ENCODE results near the gene TLE4.
"Not testable (repeated sequence)": the region's sequence is repeated elsewhere in the genome, so short reads cannot be mapped to it uniquely, and the experiment has no call there.

TLE4 gene

DNA sequence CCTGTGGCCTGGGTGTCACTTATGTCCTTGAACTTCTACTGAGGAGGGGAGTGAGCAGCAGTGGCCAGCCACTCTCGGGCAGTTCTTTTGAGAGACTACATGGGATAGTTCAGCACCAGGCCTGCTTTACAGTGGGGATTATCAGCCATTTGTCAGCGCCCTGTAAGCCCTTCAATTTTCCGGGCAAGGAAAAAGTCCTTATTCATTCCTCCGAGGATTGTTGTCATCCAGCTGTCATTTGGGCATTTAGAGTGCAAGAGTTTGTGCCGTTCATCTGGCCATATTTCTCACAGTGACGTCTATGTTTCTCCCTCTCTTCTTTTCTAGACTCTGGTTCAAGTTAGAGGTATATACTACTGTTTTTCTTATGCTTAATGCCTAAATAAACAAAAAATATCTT, 172.8 kb downstream of the TLE4 start:
- no peak for DNase-seq

DNA sequence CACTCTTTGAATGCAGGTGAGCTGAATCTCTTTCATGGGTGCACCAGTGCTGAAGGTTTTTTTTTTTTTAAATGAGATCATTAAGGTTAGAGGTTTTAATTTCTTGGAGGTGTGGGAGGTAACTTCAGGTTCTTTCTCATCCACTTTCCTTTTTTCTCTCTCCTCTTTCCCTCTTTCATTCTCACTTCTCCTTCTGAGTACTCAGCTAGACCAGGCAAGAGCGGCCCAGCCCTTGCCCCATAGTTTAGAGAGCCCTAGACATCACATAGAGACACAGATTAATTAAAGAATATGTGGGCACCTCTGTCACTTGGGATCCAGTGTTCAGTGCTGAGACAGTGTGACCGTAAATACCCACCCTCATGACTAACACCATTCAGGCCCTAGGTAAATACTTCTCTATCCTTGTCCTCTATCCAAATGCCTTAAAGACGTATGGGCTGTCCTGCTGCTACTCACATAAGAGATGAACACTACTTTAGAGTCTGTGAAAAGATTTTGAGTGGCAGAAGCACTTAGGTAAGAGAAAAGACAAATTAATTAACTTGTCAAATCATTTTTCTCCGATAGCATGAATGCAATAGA, 174.1 kb downstream of the TLE4 start:
- DNase-seq: no peak

DNA sequence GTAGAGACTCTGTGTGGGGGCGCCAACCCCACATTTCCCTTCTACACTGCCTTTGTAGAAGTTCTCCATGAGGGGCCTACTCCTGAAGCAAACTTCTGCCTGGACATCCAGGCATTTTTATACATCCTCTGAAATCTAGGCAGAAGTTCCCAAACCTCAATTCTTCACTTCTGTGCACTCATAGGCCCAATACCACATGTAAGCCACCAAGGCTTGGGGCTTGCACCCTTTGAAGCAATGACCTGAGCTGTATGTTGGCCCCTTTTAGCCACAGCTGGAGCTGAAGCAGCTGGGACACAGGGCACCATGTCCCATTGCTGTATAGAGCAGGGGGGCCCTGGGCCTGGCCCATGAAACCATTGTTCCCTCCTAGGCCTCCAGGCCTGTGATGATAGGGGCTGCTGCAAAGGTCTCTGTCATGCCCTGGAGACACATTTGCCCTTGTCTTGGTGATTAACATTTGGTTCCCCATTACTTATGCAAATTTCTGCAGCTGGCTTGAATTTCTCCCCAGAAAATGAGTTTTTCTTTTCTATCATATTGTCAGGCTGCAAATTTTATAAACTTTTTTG, 180.2 kb downstream of the TLE4 start:
- not testable (repeated sequence) for DNase-seq

DNA sequence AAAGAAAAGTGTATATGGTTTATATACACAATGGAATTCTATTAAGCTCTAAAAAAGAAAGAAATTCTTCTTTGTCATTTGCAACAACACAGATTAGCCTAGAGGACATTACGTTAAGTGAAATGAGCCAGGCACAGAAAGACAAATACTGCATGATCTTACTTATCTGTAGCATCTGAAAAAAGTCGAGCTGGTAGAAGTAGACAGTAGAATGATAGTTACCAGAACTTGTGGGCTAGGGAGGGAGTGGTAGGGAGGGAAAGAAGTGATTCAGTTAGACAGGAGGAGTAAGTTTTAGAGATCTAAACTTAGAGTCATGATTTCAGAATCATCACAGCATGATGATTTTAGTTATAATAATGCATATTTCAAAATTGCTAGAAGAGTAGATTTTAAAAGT, 184.6 kb downstream of the TLE4 start:
- no peak for DNase-seq

DNA sequence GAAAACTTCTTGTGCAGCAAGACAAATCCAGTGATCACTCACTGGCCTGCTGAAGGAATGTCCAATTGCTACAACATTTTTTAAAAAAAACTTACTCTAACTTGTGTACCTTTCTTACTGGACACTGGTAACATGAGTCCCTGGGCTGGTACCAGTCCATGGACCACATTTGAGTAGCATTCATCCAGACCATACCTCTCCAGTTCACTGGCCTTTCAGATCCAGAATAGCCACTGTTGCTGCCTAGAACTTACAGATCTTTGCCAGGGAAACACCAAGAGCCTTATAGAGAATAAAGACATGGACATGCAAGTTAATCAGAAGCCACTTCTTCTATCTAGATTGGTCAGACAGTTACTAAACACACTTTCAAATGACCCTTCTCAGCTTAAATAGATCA, 185.3 kb downstream of the TLE4 start:
- DNase-seq: no peak

DNA sequence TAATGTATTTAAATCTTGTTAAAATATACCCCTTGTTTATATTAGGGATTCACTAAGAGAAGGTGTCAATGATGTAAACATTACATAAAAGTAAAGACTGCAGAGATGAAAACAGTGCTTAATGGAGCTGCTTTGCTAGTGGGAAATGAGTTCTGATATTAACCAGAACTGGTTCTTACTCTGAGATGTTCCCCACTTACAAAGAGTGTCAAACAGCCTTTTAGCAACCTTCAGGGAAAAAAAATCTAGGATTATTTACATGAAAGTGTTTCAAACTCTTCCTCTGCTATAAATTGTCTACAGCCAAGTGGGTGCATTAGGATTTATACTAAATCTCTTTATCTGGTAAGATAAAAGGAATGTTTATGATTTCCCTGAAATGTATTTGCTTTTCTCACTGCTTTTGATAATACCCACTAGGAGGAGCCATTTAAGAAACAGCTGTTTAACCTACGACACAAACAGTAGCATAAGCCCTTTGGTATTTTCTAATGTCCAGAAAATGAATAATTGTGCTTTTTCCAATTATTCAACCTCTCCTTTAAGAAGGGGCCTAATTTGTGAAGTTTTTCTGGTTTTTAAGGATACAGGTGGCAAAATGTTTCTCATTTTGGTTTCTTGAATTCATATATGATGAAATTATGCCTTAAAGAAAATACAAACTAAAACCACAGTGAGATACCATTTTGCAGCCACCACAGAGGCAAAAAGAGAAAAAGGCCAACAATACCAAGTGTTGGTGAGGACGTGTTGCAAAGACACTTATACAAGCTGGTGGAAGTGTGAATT, 186.3 kb downstream of the TLE4 start:
- DNase-seq: peak in 2 of 4 experiments; percentile 25 to 55

DNA sequence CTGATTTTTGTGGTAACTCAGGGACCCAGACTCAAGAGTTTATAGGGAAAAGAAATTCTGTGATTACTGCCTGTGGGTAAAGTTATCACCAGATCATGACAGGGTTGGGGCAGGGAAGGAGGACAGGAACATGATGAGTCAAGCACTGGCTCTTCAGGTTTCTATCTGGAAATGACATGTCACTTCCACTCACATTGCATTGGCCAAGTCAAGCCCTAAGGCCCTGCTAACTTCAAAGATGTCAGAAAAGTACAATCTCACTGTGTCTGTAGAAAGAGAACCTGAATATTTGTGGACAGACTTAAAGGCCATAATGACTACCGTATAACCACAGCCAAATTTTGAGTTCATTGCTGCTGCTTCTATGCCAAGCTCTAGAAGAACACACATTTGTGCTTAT, 187.7 kb downstream of the TLE4 start:
- DNase-seq: peak in 2 of 4 experiments; percentile 3 to 5

DNA sequence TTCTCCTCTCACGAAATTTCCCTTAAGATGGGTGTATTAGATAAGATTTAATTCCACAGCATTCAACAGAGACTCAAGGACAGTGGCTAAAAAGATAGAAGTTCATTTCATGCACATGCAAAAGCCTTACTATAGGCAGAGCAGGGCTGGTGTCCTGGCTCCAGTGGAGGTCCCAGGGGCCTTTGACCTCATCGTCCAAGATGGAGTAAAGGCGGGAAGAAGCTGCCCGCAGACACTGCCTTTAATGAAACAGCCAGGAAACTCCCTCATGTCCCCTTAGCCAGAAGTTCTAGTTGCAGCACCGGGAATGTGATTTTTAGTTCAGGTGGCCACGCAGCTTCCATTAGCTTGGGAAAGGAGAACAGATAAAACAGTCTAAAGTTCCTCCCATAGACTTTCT, 190.3 kb downstream of the TLE4 start:
- no peak for DNase-seq

DNA sequence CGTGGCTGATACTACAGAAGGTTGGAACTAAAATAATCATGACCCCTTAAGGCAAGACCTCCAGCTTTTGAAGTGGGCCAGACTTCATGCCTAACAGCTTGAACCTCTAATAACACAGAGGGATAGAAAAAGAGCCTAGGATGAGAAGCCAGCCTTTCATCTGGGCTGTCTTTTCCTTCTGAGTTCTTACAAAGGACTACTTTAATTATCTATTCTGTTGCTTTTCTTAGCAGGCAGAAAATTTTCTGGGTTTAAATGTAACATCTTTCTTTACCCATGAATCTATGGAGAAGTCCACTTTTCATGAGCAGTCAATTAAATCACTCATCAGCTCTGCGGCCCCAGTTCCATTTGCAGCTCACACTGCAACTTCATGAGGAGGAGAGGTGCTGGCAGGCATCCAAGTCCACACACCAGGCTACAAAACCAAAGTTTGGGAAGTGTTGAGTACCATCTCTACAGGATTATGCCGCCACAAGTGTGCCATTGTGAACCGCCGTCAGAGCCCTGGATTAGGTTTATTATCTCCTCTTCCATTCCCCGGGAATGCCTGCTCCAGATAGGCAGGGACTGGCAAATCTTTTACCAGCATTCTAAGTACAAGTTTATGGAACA, 192.0 kb downstream of the TLE4 start:
- no peak for DNase-seq

DNA sequence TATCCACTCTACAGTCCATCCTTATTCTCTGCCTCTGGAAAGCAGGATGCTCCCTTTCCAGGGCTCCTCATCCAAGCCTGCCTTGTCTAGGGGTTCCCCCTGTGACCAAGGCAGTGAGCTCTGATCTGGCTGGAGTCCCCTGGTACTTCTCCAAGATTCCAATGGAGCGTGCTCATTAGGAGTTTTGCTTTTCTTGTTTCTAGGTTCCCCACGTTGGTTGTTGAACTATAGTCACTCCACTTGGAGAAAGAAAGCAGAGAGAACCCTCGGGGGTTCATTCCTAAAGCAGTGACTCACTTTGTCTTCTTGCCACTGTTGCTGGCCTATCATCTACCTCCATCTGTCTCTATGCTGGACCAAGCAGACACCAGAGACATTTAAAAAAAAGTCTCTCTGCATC, 192.6 kb downstream of the TLE4 start:
- DNase-seq: no peak

DNA sequence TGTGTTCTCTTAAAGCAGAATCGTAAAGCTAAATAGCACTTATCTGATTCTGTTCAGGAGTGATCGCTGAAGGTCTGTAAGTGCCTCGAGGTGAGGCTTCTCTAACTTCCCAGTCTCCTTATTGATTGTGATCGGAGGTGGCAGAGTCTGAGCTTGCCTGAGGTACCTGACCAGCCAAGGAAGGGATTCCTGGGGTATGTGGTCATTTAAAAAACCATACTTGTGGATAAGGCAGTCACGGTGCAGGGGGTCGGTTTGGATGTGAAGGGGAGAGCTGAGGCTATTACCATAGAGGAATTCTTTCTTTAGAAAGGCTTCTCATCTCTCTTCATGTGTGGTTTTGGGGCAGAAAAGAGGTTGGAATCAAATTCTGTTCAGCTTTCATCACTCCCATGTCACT, 193.7 kb downstream of the TLE4 start:
- DNase-seq: no peak

DNA sequence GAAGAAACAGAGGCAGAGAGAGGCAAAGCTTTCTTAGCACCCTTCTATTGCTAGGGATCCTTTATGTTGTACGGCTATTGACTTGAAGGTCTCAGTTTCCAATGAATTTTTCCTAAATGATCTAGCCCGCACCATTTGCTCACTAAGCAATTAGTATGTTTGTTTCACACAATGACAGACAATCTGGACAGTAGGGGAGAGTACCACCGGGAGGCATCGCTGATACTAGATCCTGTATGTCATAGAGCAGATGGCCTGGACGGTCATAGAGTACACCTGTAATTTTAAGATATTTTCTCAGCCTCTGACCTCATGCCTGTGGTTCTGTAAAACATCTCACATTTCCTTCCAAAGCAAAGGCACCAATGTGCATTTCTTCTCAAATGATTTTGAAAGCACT, 194.3 kb downstream of the TLE4 start:
- DNase-seq: no peak

DNA sequence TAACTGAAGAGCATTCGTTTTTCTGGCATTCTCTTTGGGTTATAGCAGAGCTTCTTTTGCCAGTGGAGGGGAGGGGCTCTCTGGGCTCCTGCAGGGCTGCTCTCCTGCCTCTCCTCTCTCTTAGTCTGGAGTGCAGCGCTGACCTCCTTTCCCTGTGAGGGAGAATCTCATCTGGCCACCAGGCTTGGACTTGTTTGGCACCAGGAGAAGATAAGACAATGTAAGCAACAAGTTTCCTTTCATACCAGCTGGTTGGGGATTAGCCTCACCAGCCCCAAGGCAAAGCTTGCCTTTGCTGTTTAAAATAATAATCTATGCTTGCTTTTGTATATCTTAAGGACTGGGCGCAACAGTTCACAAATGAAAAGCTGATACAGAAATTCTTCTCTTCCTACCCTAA, 196.4 kb downstream of the TLE4 start:
- no peak for DNase-seq

DNA sequence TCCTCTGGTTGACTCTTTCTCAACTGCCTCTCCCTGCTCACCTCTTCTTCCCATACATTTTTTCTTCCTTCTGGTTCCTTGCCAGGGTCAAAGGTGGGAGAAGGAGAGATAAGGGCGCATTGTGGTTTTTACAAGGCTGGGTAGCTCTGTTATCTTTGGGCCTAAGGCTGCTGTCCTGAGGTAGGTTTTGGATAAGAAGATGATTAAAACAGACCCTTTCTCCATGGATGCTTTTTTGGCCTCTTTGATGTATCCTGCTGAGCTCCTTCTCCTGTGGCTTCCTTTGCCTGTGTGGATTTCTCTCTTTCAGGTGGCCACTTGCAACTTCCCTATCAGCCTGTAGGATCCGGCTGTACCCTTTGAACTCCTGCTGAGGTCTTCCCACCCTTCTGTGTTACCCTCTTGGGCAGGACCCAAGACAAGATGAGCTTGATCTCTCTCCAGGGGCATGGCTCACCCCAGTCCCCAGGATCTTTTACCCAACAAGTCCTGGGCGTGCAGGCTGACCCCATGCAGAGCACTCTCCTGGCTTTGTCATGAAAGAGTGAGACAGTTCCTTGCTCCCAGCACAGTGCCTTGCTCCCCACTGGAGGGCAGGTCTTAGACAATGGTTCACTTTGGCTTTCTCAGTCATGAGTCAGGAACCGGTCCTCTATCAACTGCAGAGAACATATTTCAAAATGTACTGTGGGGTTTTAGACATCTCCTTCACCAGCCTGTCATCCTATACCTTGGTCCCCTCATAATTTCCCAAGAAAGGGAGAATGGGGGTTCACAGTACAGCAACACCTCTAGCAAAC, 197.9 kb downstream of the TLE4 start:
- no peak for DNase-seq

DNA sequence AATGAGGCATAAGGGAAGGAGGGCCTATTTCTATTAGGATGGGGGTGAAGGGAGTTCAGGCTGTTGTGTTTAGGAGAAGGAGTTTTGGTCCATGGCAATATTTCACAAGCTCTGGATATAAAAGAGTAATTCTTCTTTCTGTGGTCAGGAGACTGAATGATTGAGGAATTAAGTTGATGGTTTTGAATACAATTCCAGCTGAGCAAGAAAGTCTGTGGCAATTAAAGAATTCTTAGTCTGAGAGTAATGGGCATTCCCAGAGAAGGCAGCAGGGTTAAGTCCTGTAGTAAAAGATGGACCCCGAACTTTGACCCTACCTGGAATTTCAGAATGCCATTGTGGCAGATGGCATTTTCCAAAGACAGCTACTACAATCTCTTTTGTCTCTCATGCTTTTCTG, 202.6 kb downstream of the TLE4 start:
- no peak for DNase-seq

Data from suppressor macrophage (primary cell).